Measurements from ENCODE around the gene FOXJ3.

Gene FOXJ3

DNA sequence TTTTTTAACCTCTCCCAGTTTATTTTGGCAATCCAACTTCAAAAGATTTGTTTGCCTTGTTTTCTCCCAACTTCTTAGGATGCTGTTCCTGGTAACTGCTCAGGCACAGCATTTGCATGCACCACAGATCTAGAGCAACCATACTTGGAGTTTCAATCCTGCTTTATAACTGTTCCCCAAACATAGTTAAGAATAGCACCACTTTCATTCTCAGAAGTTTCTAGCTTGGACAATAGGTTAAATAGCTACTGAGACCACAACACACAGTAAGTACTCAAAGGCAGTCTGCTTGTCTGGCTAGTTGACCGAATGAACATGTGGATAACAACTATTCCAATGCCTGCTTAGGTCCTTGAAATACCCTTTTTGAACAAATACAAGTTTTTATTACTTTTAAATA lies 76.8 kb downstream of the FOXJ3 start:
- TF ChIP-seq, protein P1, sequence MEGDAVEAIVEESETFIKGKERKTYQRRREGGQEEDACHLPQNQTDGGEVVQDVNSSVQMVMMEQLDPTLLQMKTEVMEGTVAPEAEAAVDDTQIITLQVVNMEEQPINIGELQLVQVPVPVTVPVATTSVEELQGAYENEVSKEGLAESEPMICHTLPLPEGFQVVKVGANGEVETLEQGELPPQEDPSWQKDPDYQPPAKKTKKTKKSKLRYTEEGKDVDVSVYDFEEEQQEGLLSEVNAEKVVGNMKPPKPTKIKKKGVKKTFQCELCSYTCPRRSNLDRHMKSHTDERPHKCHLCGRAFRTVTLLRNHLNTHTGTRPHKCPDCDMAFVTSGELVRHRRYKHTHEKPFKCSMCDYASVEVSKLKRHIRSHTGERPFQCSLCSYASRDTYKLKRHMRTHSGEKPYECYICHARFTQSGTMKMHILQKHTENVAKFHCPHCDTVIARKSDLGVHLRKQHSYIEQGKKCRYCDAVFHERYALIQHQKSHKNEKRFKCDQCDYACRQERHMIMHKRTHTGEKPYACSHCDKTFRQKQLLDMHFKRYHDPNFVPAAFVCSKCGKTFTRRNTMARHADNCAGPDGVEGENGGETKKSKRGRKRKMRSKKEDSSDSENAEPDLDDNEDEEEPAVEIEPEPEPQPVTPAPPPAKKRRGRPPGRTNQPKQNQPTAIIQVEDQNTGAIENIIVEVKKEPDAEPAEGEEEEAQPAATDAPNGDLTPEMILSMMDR (IDR thresholded peaks at IDR 0.05; ENCODE audit: extremely low read depth, missing control alignments), result no peak
- DNase-seq (ENCODE audit: low spot score), result peak; percentile 8

DNA sequence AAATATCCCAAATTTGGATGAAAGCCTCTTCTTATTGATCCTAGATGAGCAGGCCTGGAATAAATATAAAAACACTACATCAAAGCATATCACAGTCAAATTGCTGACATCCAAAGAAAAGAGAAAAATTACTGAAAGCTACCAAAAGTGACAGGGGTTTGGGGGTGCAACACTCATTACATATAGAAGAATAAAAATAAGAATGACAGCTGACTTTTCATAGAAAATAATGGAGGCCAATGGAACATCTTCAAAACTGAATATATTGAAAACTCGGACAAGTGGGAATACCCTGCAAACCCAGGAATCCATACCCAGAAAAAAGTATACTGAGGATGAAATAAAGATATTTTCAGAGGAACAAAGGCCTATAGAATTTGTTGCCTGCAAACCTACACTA lies 84.0 kb downstream of the FOXJ3 start:
- TF ChIP-seq, protein P1 (IDR thresholded peaks at IDR 0.05; ENCODE audit: extremely low read depth, missing control alignments), result no peak
- DNase-seq (ENCODE audit: low spot score), result no peak

DNA sequence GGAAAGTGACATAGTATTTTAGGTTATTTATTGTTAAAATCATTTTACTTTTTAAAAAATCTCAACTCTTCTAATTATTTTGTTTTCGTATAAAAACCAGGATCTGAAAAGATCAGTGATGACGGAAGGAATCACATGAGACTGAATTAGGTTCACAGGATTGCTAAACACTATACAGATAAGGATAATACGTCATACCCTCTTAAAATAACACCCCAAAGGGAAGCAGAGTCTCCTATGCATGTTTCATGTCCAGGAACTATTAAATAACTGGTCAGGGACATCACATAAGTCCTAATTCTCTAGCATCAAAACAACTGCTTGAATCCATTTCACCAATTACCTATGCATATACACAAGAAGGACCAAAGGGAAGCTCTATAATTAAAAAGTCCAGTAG lies 84.9 kb downstream of the FOXJ3 start:
- no peak for DNase-seq (ENCODE audit: low spot score)
- TF ChIP-seq, protein P1 (IDR thresholded peaks at IDR 0.05; ENCODE audit: extremely low read depth, missing control alignments), result no peak

DNA sequence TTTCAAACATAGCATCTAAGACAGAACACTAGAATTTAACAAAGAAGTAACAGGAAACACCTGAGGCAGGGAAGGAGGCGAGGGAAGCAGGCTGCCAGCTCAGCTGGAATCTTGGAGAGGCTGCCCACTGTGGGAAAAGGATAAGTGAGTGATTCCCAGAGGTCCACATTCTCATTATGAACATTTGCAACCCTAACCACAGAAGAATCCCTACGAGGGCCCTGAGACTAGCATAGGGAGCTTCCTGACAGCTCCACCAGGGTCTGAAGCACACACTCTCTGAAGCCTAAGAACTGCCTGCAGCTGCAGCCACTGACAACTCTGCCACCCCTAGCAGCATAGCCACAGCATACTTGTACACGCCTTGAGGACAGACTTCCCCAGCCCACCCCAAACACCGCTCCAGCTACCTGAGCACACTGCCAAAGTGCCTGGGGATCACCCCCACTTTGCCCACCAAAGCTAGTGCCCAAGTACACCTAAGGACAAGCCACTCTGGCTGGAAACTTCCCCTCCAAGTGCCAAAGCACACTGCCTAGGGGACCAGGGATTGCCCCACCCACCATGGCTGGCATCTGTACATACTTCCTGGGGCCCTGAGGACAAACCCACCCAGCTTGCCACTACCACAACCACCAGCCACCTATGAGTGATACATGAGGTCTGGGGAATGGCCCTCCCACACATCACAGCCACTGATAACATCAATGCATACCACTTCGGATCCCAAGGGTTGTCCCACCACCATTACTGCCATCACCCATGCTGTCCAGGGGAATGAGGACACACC lies 93.9 kb downstream of the FOXJ3 start:
- TF ChIP-seq, protein P1 (IDR thresholded peaks at IDR 0.05; ENCODE audit: extremely low read depth, missing control alignments), result no peak
- no peak for DNase-seq (ENCODE audit: low spot score)

DNA sequence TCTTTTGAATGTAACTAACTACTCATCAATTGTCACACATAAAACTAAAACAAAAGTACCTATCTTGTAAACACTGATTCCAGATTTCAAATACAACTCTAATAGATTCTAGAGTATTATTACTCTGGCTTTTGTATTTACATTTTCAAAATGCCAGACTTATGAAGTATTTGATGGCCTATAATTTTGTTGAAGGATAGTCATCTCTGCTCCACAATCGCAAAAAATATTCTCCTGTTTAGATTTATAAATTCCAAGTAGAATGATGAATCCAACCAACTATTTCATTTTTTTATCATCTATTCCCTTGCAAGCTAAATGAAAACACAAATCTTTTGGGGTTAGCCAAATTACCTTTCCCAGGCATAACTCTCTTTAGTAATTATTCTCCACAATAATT lies 95.5 kb downstream of the FOXJ3 start:
- DNase-seq (ENCODE audit: low spot score), result no peak
- TF ChIP-seq, protein P1 (IDR thresholded peaks at IDR 0.05; ENCODE audit: extremely low read depth, missing control alignments), result no peak

DNA sequence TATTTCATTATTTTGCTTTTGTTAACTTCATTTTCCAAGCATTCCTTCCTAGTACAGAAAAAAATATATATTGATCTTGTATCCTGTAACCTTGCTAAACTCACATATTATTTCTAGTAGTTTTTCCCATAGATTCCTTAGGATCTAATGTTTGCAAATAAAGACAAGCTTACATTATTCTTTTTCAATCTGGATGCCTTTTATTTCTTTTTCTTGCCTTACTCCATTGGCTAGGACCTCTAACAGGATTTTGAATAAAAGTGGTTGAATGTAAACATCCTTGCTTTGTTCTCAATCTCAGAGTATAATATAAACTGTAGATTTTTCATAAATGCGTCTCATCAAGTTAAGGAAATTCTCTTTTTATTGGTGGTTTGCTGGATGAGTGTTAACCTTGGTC lies 96.0 kb downstream of the FOXJ3 start:
- TF ChIP-seq, protein P1 (IDR thresholded peaks at IDR 0.05; ENCODE audit: extremely low read depth, missing control alignments), result no peak
- no peak for DNase-seq (ENCODE audit: low spot score)

DNA sequence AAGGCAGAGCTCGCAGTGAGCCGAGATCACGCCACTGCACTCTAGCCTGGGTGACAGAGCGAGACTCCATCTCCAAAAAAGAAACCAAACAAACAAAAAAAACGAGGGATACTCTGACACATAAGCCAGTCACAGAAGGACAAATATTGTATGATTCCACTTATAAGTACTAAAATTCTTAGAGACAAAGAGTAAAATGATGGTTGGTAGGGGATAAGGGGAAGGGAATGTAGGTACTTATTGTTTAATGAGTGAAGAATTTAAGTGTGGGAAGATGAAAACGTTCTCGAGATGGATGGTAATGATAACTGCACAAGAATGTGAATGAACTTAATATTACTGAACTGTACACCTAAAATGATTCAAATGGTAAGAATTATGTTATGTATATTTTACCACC lies 103.8 kb downstream of the FOXJ3 start:
- DNase-seq (ENCODE audit: low spot score), result no peak
- TF ChIP-seq, protein P1 (IDR thresholded peaks at IDR 0.05; ENCODE audit: extremely low read depth, missing control alignments), result no peak

All from GM20000 (cell line).